ENCODE data around the gene FLNC.

DNA sequence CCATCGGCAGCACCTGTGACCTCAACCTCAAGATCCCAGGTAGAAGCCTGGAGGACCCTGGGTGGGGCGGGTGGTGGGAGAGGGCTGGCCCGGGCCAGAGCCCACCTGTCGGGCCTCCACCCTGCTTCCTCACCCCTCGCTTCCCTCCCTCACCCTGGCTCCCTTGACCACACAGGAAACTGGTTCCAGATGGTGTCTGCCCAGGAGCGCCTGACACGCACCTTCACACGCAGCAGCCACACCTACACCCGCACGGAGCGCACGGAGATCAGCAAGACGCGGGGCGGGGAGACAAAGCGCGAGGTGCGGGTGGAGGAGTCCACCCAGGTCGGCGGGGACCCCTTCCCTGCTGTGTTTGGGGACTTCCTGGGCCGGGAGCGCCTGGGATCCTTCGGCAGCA is 23.6 kb downstream of the FLNC start:
- TF ChIP-seq, protein P1, sequence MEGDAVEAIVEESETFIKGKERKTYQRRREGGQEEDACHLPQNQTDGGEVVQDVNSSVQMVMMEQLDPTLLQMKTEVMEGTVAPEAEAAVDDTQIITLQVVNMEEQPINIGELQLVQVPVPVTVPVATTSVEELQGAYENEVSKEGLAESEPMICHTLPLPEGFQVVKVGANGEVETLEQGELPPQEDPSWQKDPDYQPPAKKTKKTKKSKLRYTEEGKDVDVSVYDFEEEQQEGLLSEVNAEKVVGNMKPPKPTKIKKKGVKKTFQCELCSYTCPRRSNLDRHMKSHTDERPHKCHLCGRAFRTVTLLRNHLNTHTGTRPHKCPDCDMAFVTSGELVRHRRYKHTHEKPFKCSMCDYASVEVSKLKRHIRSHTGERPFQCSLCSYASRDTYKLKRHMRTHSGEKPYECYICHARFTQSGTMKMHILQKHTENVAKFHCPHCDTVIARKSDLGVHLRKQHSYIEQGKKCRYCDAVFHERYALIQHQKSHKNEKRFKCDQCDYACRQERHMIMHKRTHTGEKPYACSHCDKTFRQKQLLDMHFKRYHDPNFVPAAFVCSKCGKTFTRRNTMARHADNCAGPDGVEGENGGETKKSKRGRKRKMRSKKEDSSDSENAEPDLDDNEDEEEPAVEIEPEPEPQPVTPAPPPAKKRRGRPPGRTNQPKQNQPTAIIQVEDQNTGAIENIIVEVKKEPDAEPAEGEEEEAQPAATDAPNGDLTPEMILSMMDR (IDR thresholded peaks at IDR 0.05), result no peak
- TF ChIP-seq POLR2A (IDR thresholded peaks at IDR 0.05), result no peak
- TF ChIP-seq EP300 (IDR thresholded peaks at IDR 0.05), result no peak
- TF ChIP-seq POLR2AphosphoS5 (IDR thresholded peaks at IDR 0.05), result no peak

All from suprapubic skin (tissue), 4 donors.